ENCODE data around the gene ZFP36L2.
A peak's percentile ranks its signal among the peaks of the same experiment; 100 is the strongest.

ZFP36L2 gene

GRCh38 chr2:43223521-43224001 is 2.8 kb downstream of the ZFP36L2 start:
- no peak for DNase-seq (ENCODE audit: low spot score)

- DNase-seq (ENCODE audit: low spot score): peak; percentile 18
These were observed 3.7 kb downstream of the ZFP36L2 start for GRCh38 chr2:43222475-43223309.

DNA sequence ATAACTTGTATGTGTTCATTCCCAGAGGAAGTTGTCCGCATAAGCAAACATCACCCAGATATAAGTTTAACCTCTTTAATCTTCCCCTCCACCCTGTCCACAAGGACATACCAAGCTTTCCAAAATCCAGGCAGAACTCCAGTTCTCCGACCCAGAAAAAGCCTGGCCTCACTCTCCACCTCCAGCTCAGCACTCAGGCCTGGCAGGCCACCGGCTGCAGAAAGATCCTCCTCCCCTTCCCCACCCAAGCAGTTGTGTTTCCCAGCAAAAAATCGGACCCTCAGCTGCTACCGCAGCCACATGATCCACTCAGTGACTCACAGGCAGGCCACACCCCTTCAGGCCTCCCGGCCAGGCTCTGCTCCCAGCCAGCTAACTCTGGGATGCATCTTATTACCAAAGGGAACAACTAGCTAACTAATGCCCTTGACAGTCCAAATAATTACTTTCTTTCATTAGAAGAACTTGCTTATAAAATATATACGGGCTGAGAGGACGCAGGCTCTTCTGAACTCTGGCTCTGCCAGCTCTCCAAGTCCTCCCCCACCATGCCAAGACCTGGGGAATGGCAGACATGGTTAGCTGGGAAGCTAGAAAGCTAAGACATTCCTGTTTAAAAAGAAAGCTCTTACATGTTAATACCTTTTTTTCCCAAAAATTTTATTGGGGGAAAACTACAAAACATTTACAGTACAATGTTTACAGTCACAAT is 4.5 kb downstream of the ZFP36L2 start:
- DNase-seq (ENCODE audit: low spot score): peak; percentile 88

DNA sequence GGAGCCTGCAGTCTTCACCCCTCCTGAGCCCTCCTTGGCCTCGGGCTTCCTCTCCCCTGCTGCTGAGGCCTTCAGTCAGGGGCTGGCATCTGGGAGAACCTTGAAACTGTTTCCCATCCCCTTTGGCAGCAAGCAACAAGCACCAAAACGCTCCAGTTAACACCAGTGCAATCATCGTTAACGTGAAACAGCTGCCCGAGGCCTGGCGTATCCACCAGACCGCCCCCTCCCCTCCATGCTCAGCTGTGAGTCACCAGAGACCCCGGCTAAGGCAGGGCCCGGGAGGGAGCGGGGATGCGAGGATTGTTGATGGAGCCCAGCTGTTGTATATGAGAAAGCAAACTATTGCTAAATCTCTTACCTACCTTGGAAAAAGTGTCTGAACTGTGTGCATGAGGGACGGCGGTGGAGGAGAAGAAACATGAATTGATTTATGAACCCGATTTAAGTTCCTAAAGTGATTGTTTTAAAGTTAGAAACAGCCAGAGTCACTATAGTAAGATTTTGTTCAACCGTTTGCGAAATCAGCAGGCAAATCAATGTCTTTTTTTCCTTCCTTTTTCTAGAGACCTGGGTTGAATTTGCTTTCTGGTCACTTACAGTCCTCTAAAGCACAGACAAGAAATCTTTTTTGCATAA is 5.2 kb downstream of the ZFP36L2 start:
- no peak for DNase-seq (ENCODE audit: low spot score)

- DNase-seq (ENCODE audit: low spot score): no peak
These were observed 5.7 kb downstream of the ZFP36L2 start for GRCh38 chr2:43220760-43221123.

DNA sequence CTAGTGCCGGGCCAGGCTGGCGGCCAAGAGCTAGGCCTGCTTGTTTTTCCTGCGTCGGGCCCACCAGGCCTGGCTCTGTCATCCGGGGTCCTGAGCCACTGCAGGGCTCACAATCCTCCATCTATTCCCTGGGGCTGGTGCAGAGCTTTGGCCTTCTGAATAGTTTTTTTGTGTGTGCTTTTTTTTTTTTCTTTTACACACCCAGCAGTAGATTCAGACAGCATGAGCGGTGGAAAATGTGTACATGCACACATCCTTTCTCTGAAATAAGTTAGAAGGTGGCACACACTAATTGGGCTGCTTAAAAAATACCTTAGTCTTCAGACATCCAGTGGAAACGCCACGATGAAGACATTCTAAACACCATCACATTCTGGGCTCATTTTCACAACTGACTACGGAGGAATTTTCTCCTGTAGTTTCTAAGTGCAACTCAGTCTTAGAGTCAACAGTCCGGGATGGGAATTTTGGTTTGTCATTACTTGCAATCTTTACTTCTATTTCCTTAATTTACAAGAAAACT is 6.1 kb downstream of the ZFP36L2 start:
- no peak for DNase-seq (ENCODE audit: low spot score)

DNA sequence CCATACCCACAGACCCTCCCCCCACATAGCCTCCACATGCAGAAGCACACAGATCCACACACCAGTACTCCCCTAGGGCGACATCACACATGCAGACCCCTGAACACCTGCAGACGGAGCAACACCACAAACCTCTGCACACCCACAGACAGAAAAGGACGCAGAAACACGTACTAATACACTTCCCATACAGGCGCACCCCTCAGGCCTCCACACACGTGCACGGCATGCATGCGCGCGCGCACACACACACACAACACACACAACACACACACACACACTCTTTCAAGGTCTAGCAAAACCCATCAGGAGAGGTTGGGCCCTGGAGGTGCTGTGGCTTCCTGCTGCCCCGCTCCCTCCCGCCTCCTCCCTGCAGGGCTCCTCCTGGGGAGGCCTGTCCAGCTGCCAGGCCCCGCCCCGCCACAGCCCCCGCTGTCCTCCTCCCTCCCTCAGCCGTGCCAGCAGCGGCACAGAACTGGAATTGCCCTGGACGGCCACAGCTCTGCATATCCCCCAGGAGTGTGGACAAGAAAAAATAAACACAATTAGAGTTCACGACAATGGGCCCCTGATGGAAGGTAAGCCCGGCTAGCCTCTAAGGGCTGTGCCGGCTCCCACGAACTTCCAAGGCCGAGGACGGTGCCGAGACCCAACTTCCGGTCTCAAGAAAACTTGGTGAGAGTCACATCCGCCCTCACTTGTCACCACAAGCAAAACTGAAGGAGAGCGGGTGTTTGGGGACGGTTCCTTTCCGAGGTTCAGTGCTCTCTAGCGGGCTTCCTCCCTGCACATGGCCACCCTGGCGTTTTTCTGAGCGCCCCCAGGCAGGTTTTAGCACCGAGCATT is 6.8 kb downstream of the ZFP36L2 start:
- DNase-seq (ENCODE audit: low spot score): peak; percentile 89

DNA sequence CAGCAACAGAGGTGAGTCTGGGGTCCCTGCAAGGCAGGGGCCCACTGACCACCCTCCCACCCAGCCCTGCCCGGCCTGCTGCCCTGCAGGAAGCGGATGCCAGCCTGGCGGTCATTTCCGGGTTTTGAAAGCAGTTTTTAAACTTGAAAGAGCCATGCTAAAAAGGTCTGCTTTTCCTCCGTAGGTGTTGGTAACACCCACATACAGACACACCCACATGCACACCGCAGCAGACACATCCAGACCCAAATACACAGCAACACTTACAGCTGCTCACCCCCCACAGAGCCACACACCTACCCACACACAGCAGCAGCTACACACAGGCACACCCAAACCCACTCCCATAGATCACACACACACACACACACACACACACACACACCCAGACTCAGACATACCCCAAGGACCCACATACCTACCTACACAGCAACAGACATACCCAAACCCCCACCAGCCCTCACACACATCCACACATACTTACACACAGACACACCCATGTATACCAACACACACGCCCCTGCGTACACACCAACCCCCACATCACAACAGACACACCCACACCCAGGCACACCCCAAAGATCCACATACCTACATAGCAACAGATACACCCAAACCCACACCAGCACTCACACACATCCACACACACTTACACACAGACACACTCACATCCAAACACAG is 7.6 kb downstream of the ZFP36L2 start:
- peak; percentile 93 for DNase-seq (ENCODE audit: low spot score)

- peak; percentile 67 for DNase-seq (ENCODE audit: low spot score)
These were observed 8.2 kb downstream of the ZFP36L2 start for GRCh38 chr2:43218155-43218701.

- no peak for DNase-seq (ENCODE audit: low spot score)
These were observed 8.9 kb downstream of the ZFP36L2 start for GRCh38 chr2:43217228-43218154.

DNA sequence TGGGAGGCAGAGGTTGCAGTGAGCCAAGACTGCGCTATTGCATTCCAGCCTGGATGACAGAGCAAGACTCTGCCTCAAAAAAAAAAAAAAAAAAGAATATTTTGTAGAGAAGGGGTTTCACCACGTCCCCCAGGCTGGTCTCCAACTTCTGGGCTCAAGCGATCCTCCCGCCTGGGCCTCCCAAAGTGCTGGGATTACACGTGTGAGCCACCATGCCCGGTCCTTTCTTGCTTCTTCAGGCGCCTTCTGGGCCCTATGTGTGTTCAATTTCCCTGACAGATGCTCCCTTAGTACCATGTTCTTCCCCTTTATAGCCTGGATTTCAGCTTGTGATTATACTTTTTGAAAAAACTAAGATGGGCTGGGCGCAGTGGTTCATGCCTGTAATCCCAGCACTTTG is 9.8 kb downstream of the ZFP36L2 start:
- no peak for DNase-seq (ENCODE audit: low spot score)

DNA sequence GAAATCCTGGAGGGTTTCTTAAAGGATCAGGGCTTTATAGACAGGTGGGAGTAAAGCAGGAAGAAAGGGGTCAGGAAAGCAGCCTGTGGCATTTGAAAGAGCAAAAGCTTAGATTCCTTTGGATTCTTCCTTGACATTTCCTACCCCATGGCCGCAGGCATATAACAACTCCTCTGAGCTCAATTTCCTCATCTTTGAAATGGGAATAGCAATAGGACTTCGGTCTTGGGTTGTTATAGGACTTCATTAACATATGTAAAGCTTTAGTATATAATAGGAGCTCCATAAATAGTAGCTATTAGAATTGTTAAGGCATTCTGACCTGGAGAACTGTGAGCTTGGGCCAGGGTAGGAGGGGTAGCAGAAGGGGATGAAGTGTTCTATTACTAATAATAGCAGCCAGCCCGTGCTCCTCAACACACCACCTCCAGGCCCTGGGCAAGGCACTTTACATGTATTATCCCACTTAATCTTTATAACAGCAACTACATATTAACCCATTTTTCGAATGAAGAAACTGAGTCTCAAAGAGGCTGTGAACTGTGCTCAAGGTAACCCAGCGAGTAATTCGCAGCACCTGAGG is 10.6 kb downstream of the ZFP36L2 start:
- DNase-seq (ENCODE audit: low spot score): no peak

DNA sequence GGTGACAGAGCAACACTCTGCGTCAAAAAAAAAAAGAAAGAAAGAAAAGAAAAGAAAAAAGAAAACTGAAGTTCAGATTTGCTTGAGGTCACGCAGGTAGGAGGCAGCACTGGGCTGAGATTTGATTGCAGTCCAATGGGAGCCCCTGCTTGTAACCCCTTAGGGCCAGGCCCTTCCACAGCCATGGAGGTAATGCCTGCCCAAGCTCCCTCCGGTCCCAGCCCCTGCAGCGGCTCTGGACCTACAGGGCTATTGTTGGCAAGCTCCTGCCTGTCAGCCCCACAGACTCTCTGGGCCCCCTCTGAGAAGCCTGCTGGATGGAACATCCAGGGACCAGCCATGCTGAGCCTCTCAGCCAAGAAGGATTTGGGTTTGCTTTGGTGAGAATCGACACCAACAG is 12.2 kb downstream of the ZFP36L2 start:
- no peak for DNase-seq (ENCODE audit: low spot score)

DNA sequence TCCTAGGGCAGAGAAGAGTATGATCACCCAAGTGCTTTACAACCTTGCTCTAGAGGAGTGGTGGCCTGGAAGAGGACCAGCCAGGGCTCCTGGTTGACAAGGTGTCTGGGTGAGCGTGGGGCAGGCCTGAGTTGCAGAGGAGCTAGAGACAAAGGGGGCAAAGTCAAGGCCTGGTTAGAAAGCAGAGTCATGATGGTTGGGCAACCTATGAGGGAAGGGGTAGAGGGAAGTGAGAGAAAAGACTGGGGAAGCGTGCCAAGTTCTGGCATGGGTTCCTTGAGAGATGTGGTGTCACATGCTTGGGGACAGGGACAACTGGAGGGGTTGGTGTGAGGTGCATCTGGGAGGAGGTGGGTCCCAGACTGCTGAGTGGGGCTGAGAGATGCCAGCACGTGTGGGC is 13.5 kb downstream of the ZFP36L2 start:
- no peak for DNase-seq (ENCODE audit: low spot score)

DNA sequence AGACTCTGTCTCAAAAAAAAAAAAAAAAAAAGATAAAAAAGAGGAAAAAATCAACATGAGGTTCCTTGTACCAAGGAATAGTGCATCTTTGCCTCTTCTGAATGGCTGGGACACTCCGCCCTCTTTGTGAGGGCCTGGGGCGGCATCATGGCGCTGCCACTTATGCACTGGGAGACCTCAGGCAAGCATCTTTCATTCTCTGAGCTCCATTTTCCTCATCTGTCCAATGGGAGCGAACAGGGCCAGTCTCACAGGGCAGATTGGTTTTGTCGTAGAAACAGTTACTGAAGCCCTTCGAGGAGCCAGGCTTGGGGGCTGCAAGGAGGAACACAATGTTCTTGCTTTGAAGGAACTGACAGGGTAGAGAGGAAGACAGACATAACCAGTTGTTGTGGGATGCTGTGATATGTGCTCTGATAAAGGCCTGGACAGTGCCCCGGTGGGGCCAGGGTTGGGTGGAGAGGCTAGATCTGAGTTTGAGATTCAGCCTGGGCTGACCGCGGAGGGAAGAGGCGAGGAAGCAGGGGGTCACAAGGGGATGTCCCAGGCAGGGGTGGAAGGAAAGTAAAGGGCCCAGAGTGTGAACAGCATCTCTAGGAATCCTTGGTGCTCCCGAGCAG is 14.1 kb downstream of the ZFP36L2 start:
- no peak for DNase-seq (ENCODE audit: low spot score)

DNA sequence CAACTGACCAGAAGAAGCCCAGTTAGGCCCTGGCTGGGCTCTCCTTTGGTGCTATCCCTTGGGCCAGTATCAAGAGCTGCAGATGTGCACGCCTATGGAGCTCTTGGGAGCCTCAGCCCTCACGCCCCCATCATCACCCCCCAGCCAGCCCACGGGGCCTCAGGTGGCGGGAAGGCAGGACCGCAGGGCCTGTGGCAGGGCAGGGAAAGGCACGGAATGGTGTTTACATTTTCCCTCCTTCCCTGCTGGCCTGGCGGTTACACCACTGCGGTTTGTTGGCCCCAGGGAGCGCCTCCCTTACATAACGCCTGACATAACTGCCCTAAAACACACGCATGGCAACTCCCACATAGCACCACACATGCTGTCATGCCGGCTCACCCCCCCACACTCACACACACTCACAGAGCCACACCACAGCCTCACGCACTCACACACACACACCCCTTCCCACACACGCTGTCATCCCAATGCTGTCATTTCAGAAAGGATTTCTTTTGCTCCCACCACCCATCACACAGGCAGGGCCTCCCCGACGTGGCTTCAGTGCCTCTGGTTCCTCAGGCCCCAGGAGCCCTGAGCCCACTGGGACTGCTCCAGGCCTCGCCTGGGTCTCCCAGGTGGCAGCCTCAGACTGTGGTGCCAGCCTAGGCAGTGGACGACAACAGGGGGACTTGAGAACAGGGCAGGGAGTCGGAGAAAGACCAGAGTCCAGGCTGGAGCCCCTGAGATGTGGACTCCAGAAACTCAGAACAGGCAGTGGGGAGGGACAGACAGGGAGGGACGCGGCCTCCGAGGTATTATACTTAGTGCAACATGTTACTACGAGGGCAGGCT is 15.7 kb downstream of the ZFP36L2 start:
- peak; percentile 94 for DNase-seq (ENCODE audit: low spot score)

GRCh38 chr2:43210125-43210466 is 16.3 kb downstream of the ZFP36L2 start:
- DNase-seq (ENCODE audit: low spot score): no peak

DNA sequence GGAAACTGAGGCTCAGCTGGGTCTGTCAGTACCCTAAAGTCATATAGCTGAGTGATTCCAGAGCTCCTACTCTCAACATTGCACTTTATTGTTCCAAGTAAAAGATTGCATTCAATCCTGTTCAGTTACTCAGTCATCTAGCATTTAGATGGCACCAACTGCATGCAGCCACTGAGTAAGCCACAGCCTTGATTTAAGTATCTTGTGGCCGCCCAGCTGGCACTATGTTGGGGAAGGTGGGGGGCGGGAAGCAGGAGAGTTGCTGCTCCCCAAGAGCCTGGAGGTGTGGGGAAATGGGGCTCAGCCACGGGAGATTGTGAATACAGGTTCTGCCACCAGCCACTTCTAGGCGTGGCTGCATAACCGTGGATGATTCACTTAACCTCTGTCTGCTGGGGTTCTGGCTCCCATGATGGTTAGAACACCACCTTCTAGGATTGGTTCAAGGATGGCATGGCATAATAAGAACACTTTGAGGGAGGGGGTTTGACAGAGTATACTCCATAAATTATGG is 17.1 kb downstream of the ZFP36L2 start:
- DNase-seq (ENCODE audit: low spot score): no peak
